ENCODE data around the gene ZNF692.
"Not testable (repeated sequence)": the region's sequence is repeated elsewhere in the genome, so short reads cannot be mapped to it uniquely, and the experiment has no call there.

ZNF692 gene

GRCh38 chr1:248848602-248849001 lies 10.3 kb downstream of the ZNF692 start:
- DNase-seq, result no peak

GRCh38 chr1:248847956-248848561 lies 10.8 kb downstream of the ZNF692 start:
- DNase-seq, result no peak

GRCh38 chr1:248847181-248847955 lies 11.5 kb downstream of the ZNF692 start:
- DNase-seq, result no peak

- DNase-seq, result no peak
Observed at GRCh38 chr1:248844526-248844925, 14.4 kb downstream of the ZNF692 start.

- DNase-seq, result no peak
Observed at GRCh38 chr1:248843687-248844086, 15.2 kb downstream of the ZNF692 start.

GRCh38 chr1:248842781-248843331 lies 16.0 kb downstream of the ZNF692 start:
- DNase-seq, result no peak

GRCh38 chr1:248841702-248842395 lies 17.0 kb downstream of the ZNF692 start:
- DNase-seq, result peak; percentile 67

- peak; percentile 54 for DNase-seq
Observed at GRCh38 chr1:248840946-248841345, 17.9 kb downstream of the ZNF692 start.

GRCh38 chr1:248839168-248839555 lies 19.7 kb downstream of the ZNF692 start:
- no peak for DNase-seq

- DNase-seq, result peak; percentile 78
Observed at GRCh38 chr1:248838357-248839167, 20.3 kb downstream of the ZNF692 start.

GRCh38 chr1:248837781-248838356 lies 21.0 kb downstream of the ZNF692 start, which contains the start of gene ZNF672:
Gene ZNF672, plus strand, starts transcription at chr1:248838224. Its CDS starts 9,051 bp downstream, at chr1:248847275.
- DNase-seq, result peak; percentile 97

GRCh38 chr1:248837045-248837780 lies 21.7 kb downstream of the ZNF692 start:
- DNase-seq, result no peak

- no peak for DNase-seq
Observed at GRCh38 chr1:248834343-248834940, 24.4 kb downstream of the ZNF692 start.

- DNase-seq, result no peak
Observed at GRCh38 chr1:248831842-248832241, 27.0 kb downstream of the ZNF692 start.

GRCh38 chr1:248830718-248831017 lies 28.2 kb downstream of the ZNF692 start:
- not testable (repeated sequence) for DNase-seq

- peak; percentile 73 for DNase-seq
Observed at GRCh38 chr1:248828845-248829244, 30.0 kb downstream of the ZNF692 start.

- peak; percentile 96 for DNase-seq
Observed at GRCh38 chr1:248825909-248826760, 32.8 kb downstream of the ZNF692 start, which contains the start of gene SH3BP5L. Gene SH3BP5L, minus strand, starts transcription at chr1:248825915. Its CDS starts 980 bp downstream, at chr1:248824935.

- DNase-seq, result no peak
Observed at GRCh38 chr1:248825573-248825908, 33.3 kb downstream of the ZNF692 start.

GRCh38 chr1:248825136-248825535 lies 33.7 kb downstream of the ZNF692 start:
- DNase-seq, result no peak

GRCh38 chr1:248824701-248825100 lies 34.2 kb downstream of the ZNF692 start:
- no peak for DNase-seq

Data from fibroblast of skin of right biceps (primary cell).